HG03175 (cell line): ENCODE measurements around the gene KIFAP3.
"Not testable (repeated sequence)": the region's sequence is repeated elsewhere in the genome, so short reads cannot be mapped to it uniquely, and the experiment has no call there.

Source experiments
- ATAC-seq: cut with Tn5 transposase; IDR thresholded peaks from one replicate; pipeline ENCODE4 v1.9.1; 2021; ENCODE audit warnings: mild to moderate bottlenecking, moderate library complexity; ENCODE audit not compliant: unreplicated experiment

Gene KIFAP3

GRCh38 chr1:170074250-170075157 lies at the start of gene KIFAP3:
Gene KIFAP3 (minus strand): TSS chr1:170074695. CDS start chr1:170074467, 228 bp downstream.
- ATAC-seq = peak; percentile 98

DNA sequence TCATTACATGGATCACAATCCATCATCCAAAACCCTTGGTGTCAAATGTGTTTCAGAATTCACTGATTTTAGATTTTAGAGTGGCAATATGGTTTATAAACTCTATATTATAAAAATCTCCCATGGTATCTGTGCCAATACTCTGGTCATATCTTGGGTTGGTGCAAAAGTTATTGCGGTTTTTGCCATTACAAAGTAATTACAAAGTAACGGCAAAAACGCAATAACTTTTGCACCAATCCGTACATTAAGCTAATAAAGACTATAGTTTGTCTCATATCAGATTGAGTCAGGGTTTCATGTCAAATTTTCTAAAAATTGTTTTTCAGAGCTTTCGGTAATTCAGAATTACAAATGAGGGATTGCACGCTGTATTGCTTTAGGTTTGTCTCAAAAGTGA lies 47.9 kb upstream of the KIFAP3 start:
- no peak for ATAC-seq

GRCh38 chr1:170114906-170115305 lies 40.4 kb upstream of the KIFAP3 start:
- no peak for ATAC-seq

DNA sequence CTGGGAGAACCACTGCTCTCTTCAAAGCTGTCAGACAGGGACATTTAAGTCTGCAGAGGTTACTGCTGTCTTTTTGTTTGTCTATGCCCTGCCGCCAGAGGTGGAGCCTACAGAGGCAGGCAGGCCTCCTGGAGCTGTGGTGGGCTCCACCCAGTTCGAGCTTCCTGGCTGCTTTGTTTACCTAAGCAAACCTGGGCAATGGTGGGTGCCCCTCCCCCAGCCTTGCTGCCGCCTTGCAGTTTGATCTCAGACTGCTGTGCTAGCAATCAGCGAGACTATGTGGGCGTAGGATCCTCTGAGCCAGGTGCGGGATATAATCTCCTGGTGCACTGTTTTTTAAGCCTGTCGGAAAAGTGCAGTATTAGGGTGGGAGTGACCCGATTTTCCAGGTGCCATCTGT lies 38.6 kb upstream of the KIFAP3 start:
- not testable (repeated sequence) for ATAC-seq

DNA sequence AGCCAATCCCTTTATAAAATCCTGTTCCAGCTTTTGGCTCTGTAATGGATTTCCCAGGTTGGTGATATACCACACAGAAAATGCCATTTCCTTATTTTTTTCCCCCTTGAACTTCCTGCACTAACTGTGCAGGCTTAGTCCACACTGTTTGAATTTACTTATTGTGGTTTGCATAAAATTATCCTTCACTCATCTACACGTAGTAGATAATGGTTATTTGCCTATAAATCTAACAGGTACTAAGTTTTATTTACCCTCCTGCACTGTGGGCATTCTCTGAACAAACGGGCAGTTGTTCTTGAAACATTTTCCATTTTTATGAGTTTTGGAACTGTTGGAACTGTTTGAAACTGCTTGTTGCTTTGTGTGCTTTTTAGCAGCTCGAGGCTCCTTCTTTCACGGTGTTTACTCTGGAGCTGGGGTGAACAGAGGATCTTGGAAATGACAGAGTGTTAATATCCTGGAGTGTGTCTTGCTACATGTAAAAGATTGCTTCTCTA lies 23.0 kb upstream of the KIFAP3 start:
- no peak for ATAC-seq

- no peak for ATAC-seq
Measured at GRCh38 chr1:170096806-170097340, 22.4 kb upstream of the KIFAP3 start.

- ATAC-seq = no peak
Measured at GRCh38 chr1:170095976-170096748, 21.7 kb upstream of the KIFAP3 start.

GRCh38 chr1:170094697-170095616 lies 20.5 kb upstream of the KIFAP3 start:
- ATAC-seq = not testable (repeated sequence)

DNA sequence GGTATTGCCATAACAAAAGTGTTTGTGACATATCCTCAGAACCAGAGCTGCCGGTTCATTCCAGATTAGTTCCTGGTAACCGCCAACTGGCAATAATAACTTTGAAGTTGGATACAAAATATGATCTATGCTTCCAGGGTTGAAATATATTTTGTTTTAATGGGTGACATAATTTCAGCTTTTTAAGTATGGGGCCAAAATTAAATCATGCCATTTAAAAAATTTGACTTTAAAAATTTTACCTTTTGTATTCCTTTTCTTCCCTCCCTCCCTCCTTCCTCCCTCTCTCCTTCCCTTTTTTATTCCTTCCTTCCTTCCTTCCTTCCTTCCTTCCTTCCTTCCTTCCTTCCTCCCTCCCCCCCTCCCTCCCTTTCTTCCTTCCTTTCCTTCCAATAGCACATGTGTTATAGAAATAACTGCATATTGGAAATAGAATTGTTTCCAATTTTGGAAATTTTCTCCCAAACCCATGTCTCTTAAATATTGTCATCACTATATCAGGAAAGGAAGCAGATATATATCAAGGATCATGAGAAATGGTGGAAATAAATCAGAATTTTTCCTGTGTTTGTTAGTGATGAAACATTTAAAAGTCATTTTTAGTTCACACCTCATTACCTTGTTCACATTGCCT lies 12.0 kb upstream of the KIFAP3 start:
- ATAC-seq = no peak

GRCh38 chr1:170085091-170085490 lies 10.6 kb upstream of the KIFAP3 start:
- no peak for ATAC-seq

DNA sequence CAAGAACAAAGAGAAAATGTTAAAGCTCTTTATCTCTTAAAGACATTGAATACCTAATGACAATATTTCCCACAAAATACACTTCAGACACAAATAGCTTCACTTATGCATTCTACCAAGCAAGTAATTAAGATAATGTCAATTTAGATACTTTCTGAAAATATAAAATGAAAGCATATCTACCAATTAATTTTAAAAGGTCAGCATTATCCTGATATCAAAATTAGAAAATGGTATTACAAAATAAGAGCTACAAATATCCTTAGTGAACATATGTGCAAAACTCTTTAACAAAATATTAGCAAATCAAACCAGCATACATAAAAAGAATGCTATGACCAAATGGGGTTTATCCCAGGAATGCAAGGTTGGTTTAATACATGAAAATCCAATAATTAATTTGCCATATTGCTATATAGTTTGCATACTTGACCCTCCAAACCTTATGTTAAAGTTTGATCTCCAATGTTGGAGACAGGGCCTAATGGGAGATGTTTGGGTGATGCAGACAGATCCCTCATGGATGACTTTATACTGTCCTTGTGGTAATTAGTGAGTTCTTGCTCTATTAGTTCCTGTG lies 4.2 kb upstream of the KIFAP3 start:
- ATAC-seq = no peak

DNA sequence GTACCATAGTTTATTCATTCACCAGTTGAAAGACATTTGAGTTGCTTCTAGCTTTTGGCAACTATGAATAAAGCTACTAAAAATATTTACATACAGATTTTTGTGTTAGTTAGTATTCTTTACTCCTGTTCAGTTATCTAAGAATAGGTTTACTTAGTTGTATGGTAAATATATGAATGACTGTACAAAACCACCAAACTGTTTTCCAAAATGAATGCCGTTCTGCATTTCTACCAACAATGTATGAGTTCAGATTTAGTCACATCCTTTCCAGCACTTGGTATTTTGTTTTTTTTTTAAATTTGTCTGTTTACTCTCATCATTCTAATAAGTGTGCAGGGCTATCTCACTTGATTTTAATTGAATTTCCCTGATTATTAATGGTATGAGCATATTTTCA lies 3.4 kb upstream of the KIFAP3 start:
- ATAC-seq = no peak

DNA sequence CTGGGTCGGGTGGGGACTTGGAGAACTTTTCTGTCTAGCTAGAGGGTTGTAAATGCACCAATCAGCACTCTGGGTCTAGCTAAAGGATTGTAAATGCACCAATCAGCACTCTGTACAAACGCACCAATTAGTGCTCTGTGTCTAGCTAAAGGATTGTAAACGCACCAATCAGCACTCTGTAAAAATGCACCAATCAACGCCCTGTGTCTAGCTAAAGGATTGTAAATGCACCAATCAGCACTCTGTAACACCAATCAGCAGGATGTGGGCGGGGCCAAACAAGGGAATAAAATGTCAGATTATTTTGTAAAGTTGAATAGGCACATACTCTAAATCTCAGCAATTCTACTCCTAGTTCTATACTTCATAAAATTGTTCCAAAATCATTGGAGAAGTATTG lies 2.5 kb upstream of the KIFAP3 start:
- ATAC-seq = not testable (repeated sequence)

- ATAC-seq = no peak
Measured at GRCh38 chr1:170076199-170076598, 1.7 kb upstream of the KIFAP3 start.

DNA sequence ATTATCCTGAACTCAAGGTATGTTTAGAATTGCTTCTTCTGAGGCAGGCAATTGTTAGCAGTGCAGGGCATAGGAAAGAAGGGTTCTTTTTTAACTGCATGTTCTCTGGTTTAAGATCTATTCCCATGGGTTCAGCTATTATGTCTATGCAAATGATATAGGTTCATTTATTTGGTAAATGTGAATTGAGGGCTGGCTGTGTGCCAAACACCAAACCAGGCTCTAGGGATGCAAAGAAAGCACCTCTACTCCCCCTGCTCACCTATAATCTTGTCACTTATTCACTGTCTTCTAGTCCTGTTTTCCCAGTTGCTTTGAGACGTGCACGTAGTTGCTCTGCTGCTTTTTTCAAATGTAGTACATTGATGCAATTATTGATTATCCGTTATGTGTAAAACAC lies 691 bp upstream of the KIFAP3 start:
- no peak for ATAC-seq

- ATAC-seq = no peak
Measured at GRCh38 chr1:170073893-170074249, 624 bp downstream of the KIFAP3 start.

GRCh38 chr1:170071378-170071777 lies 3.1 kb downstream of the KIFAP3 start:
- no peak for ATAC-seq

DNA sequence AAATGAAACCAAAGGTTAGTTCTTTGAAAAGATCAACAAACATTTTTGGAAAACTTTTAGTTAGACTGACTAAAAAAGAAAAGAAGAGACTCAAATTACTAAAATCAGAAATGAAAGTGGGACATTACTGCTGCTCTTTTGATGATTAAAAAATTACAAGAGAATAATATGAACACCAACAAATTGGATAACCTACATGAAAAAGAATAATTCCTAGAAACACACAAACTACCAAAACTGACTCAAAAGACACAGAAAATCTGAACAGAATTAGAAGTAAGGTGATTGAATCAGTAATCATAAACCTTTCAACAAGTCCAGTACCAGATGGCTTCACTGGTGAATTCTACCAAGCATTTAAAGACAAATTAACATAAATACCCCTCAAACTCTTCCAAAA lies 5.6 kb downstream of the KIFAP3 start:
- ATAC-seq = no peak

DNA sequence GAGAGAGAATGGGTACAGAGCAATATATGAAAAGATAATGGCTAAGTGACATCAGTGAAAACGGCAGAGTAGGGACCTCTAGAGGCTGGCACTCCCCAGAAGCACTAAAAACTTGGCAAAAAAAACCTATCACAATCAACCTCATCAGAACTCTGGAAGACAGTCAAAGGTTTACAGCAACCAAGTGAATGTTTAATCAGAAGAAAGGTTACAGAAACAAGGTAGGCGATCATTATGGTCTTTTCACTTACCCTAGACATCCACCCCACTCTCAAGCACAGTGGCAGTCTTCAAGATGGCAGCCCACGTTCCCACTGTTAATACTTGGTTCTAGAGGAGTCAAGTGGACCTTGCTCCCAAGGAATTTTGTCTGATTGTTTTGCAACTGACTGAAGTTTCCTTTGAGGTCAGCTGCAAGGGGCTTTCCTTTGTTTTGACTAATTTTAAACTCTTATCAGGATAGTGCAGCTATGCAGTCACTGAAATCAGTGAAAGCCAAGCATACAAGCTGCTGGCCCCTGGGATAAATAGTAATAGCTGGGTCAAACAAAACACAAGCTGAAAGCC lies 7.2 kb downstream of the KIFAP3 start:
- ATAC-seq = no peak
